CD1c-positive myeloid dendritic cell (primary cell): ENCODE data around the gene DPEP2.
"Not testable (repeated sequence)": the region's sequence is repeated elsewhere in the genome, so short reads cannot be mapped to it uniquely, and the experiment has no call there.

Source experiments
- DNase-seq: peaks from one replicate; pipeline ENCODE4 v3.0.0-alpha.2; 2016; ENCODE audit errors: extremely low spot score

Gene DPEP2

GRCh38 chr16:68005211-68005610, 5.9 kb upstream of the DPEP2 start:
- DNase-seq = peak; percentile 53

GRCh38 chr16:68003031-68003430, 3.7 kb upstream of the DPEP2 start:
- no peak for DNase-seq

- peak; percentile 66 for DNase-seq
Observed at GRCh38 chr16:68000450-68000849, 1.2 kb upstream of the DPEP2 start.

GRCh38 chr16:67999985-68000384, 701 bp upstream of the DPEP2 start:
- DNase-seq = peak; percentile 71

GRCh38 chr16:67998231-67998778, 979 bp downstream of the DPEP2 start:
- DNase-seq = not testable (repeated sequence)

- DNase-seq = no peak
Observed at GRCh38 chr16:67996666-67997065, 2.6 kb downstream of the DPEP2 start.

GRCh38 chr16:67995423-67995822, 3.9 kb downstream of the DPEP2 start:
- peak; percentile 68 for DNase-seq

- DNase-seq = not testable (repeated sequence)
Observed at GRCh38 chr16:67994040-67994408, 5.3 kb downstream of the DPEP2 start.

- peak; percentile 90 for DNase-seq
Observed at GRCh38 chr16:67993207-67994039, 5.9 kb downstream of the DPEP2 start.

- no peak for DNase-seq
Observed at GRCh38 chr16:67992661-67993206, 6.5 kb downstream of the DPEP2 start.

- no peak for DNase-seq
Observed at GRCh38 chr16:67990018-67990386, 9.3 kb downstream of the DPEP2 start.

GRCh38 chr16:67989322-67990017, 9.8 kb downstream of the DPEP2 start:
- DNase-seq = no peak

- DNase-seq = no peak
Observed at GRCh38 chr16:67988675-67989074, 10.6 kb downstream of the DPEP2 start.

GRCh38 chr16:67987460-67988160, 11.7 kb downstream of the DPEP2 start:
- no peak for DNase-seq

GRCh38 chr16:67986949-67987348, 12.3 kb downstream of the DPEP2 start:
- no peak for DNase-seq

GRCh38 chr16:67982011-67982696, 17.1 kb downstream of the DPEP2 start:
- no peak for DNase-seq

- DNase-seq = no peak
Observed at GRCh38 chr16:67979955-67980678, 19.2 kb downstream of the DPEP2 start, which contains the start of gene DPEP3. Gene DPEP3, minus strand, starts transcription at chr16:67980499. Its CDS starts 119 bp downstream, at chr16:67980380.

GRCh38 chr16:67977469-67978227, 21.6 kb downstream of the DPEP2 start:
- no peak for DNase-seq

- no peak for DNase-seq
Observed at GRCh38 chr16:67977005-67977404, 22.3 kb downstream of the DPEP2 start.

GRCh38 chr16:67976205-67976604, 23.1 kb downstream of the DPEP2 start:
- DNase-seq = no peak
